Sigmoid colon (tissue), 7 donors: Measurements from ENCODE around the gene THEM5. TPM values are rescaled to one million over a fixed set of nuclear protein-coding genes. Genes with fewer than 3 reads are reported as not detected.

Experiments
- DNase-seq: peaks from one replicate; pipeline ENCODE4 v3.0.0-alpha.2; 2019
- H3K27ac ChIP-seq, 4 donors: fragments of 200-600 bp; sonication (generic); one replicate each; pipeline ENCODE4 v1.5.1; 2016 to 2019; ENCODE audit warnings: mild to moderate bottlenecking in 1 of 4
- H3K27me3 ChIP-seq, 3 donors: fragments of 200-600 bp; sonication (generic); one replicate each; pipeline ENCODE4 v1.5.1; 2019; ENCODE audit warnings: mild to moderate bottlenecking in 1 of 3
- H3K36me3 ChIP-seq, 4 donors: fragments of 200-600 bp; sonication (generic); one replicate each; pipeline ENCODE4 v1.5.1; 2016 to 2019
- H3K4me1 ChIP-seq, 4 donors: fragments of 200-600 bp; sonication (generic); one replicate each; pipeline ENCODE4 v1.5.1; 2017 to 2019
- H3K4me3 ChIP-seq, 4 donors: fragments of 200-600 bp; sonication (generic); one replicate each; pipeline ENCODE4 v1.5.1; 2017 to 2019; ENCODE audit warnings: mild to moderate bottlenecking in 2 of 4, moderate library complexity in 1 of 4
- H3K9me3 ChIP-seq, 4 donors: fragments of 200-600 bp in 3 of 4; sonication (generic) in 3 of 4; one replicate each; pipeline versions ENCODE4 v1.5.1 to v1.6.1; 2013 to 2019
- CTCF ChIP-seq, 4 experiments: fragments of 450-650 bp in 3 of 4; fragments of 200-600 bp in 1 of 4; IDR thresholded peaks; one replicate each; pipeline ENCODE4 v1.5.1; 2016 to 2019; ENCODE audit warnings: antibody characterized with exemption in 4 of 4, mild to moderate bottlenecking in 3 of 4, moderate library complexity in 2 of 4
- EP300 ChIP-seq, 4 donors: sonication (generic); formaldehyde crosslinking; IDR thresholded peaks; one replicate each; pipeline ENCODE4 v1.6.1; 2017; ENCODE audit warnings: antibody characterized with exemption in 4 of 4
- POLR2A ChIP-seq, 2 donors: fragments of 450-650 bp; IDR thresholded peaks; one replicate each; pipeline ENCODE4 v1.6.1; 2016; ENCODE audit warnings: antibody characterized with exemption in 2 of 2, mild to moderate bottlenecking in 2 of 2, moderate library complexity in 2 of 2
- POLR2AphosphoS5 ChIP-seq, 4 donors: sonication (generic); formaldehyde crosslinking; IDR thresholded peaks; one replicate each; pipeline ENCODE4 v1.6.1; 2017; ENCODE audit warnings: antibody characterized with exemption in 4 of 4
- WGBS, 2 donors: extraction: QIAGEN DNeasy Blood & Tissue Kit; methylation state at CpG; one replicate each; pipeline ENCODE4 v1.1.7; 2013; 5-methylcytosine and 5-hydroxymethylcytosine counted together
- intact Hi-C: fragments of 100-400 bp; cut with DNase I; formaldehyde crosslinking; loops from one replicate; pipeline ENCODE4 v1.15.1; 2023
- polyA plus RNA-seq, 3 donors: library from polyadenylated mRNA; stranded (reverse); fragments of 200-250 nt; gene quantifications; one replicate each; pipeline ENCODE4 v1.2.3, GENCODE V29; 2013
- small RNA-seq, 3 donors: library from RNA; depleted of rRNA; stranded (forward); fragments of <200 nt; gene quantifications; one replicate each; pipeline ENCODE3, GENCODE V24; 2016
- total RNA-seq, 4 donors: library from RNA; depleted of rRNA; stranded (reverse); fragments of >200 nt; gene quantifications; one replicate each; pipeline ENCODE4 v1.1.0, GENCODE V29; 2016
- donor health status: healthy with polysubstance abuse.
- donor health status: Bipolar disorder and iron deficiency.
- donor health status: healthy.

THEM5 gene
- total and polyA plus RNA-seq, 7 donors: not detected

- Histone ChIP-seq H3K9me3 (no peaks in the 10 kb centered on the region), H3K4me3 (no peak overlapping the region), H3K36me3 (no peaks in the 10 kb centered on the region), H3K4me1 (no peaks in the 10 kb centered on the region), H3K27me3 (peaks cover 0 to 38% (median 0%) of the 10 kb centered on the region in 3 donors), H3K27ac (no peak overlapping the region)
- TF ChIP-seq POLR2A (IDR thresholded peaks at IDR 0.05) (no peak), EP300 (IDR thresholded peaks at IDR 0.05) (no peak), CTCF (IDR thresholded peaks at IDR 0.05) (no peak), POLR2AphosphoS5 (IDR thresholded peaks at IDR 0.05) (no peak)
- WGBS, 2 donors: 71 to 72% methylated on average over 8 of the region's 8 CpGs
- no peak for DNase-seq
- intact Hi-C loops: no loop called here
These were observed 52.7 kb downstream of the THEM5 start for GRCh38 chr1:151800830-151801229.

- intact Hi-C loops: no loop called here
- 69 to 81% methylated on average over 9 of the region's 9 CpGs for WGBS, 2 donors
- Histone ChIP-seq H3K4me3 (no peak overlapping the region), H3K36me3 (no peaks in the 10 kb centered on the region), H3K4me1 (no peaks in the 10 kb centered on the region), H3K27ac (no peak overlapping the region), H3K27me3 (peaks cover 0 to 32% (median 0%) of the 10 kb centered on the region in 3 donors), H3K9me3 (no peaks in the 10 kb centered on the region)
- peak; percentile 10 for DNase-seq
- no peak for TF ChIP-seq POLR2AphosphoS5 (IDR thresholded peaks at IDR 0.05)
- no peak for TF ChIP-seq POLR2A (IDR thresholded peaks at IDR 0.05)
- TF ChIP-seq CTCF (IDR thresholded peaks at IDR 0.05): no peak
- TF ChIP-seq EP300 (IDR thresholded peaks at IDR 0.05): no peak
These were observed 54.1 kb downstream of the THEM5 start for GRCh38 chr1:151799179-151800022.

- DNase-seq: no peak
- H3K4me3 ChIP-seq: no peak overlapping the region
- H3K27ac ChIP-seq: no peak overlapping the region
- H3K4me1 ChIP-seq: no peaks in the 10 kb centered on the region
- H3K27me3 ChIP-seq: peaks cover 0 to 28% (median 0%) of the 10 kb centered on the region in 3 donors
- WGBS, 2 donors: 91 to 92% methylated on average over 5 of the region's 5 CpGs
- H3K36me3 ChIP-seq: no peaks in the 10 kb centered on the region
- no peak for TF ChIP-seq CTCF (IDR thresholded peaks at IDR 0.05)
- no peak for TF ChIP-seq POLR2A (IDR thresholded peaks at IDR 0.05)
- TF ChIP-seq EP300 (IDR thresholded peaks at IDR 0.05): no peak
- TF ChIP-seq POLR2AphosphoS5 (IDR thresholded peaks at IDR 0.05): no peak
- intact Hi-C loops: no loop called here
- H3K9me3 ChIP-seq: no peaks in the 10 kb centered on the region
These were observed 54.9 kb downstream of the THEM5 start for GRCh38 chr1:151798571-151798970.

Small RNA genes within 50 kb of the gene (small RNA-seq; reads per million reads assigned to genes)
- 0 reads per million in 3 donors for gene RF00019

Other genes with a start within 250 kb of the THEM5 start
- 10 to 100 TPM; 49.0 to 59.0 (median 54.1) TPM for gene SNX27, start 241.7 kb downstream of the THEM5 start, total RNA-seq
- gene SNX27, start 241.7 kb downstream of the THEM5 start, polyA plus RNA-seq: 10 to 100 TPM in 1 of 3 donors, 1 to 10 TPM in 2; 3.6 to 12.3 (median 7.4) TPM
- 1 to 10 TPM; 1.3 to 4.3 (median 1.6) TPM for gene CELF3, start 136.9 kb downstream of the THEM5 start, total RNA-seq
- 1 to 10 TPM in 1 of 3 donors, under 1 TPM in 2; 0.60 to 2.4 (median 0.69) TPM for gene CELF3, start 136.9 kb downstream of the THEM5 start, polyA plus RNA-seq
- gene RIIAD1, start 132.2 kb downstream of the THEM5 start, total RNA-seq: 10 to 100 TPM in 1 of 4 donors, not detected in 3; 11.4 TPM
- gene RIIAD1, start 132.2 kb downstream of the THEM5 start, polyA plus RNA-seq: under 1 TPM in 1 of 3 donors, not detected in 2; 0.39 TPM
- gene MRPL9, start 90.2 kb downstream of the THEM5 start, total RNA-seq: 10 to 100 TPM; 49.6 to 68.7 (median 66.9) TPM
- 10 to 100 TPM; 47.9 to 55.8 (median 51.7) TPM for gene MRPL9, start 90.2 kb downstream of the THEM5 start, polyA plus RNA-seq
- gene TDRKH, start 63.2 kb downstream of the THEM5 start, total RNA-seq: 1 to 10 TPM; 3.7 to 4.9 (median 3.9) TPM
- 1 to 10 TPM; 1.8 to 5.5 (median 2.3) TPM for gene TDRKH, start 63.2 kb downstream of the THEM5 start, polyA plus RNA-seq
- gene LINGO4, start 48.3 kb downstream of the THEM5 start, total RNA-seq: under 1 TPM in 1 of 4 donors, not detected in 3; 0.16 TPM
- under 1 TPM in 1 of 3 donors, not detected in 2; 0.13 TPM for gene LINGO4, start 48.3 kb downstream of the THEM5 start, polyA plus RNA-seq
- under 1 TPM in 3 of 4 donors, not detected in 1; 0.27 to 0.71 (median 0.49) TPM for gene RORC, start 21.9 kb downstream of the THEM5 start, total RNA-seq
- 10 to 100 TPM in 2 of 3 donors, 1 to 10 TPM in 1; 7.1 to 18.0 (median 10.4) TPM for gene RORC, start 21.9 kb downstream of the THEM5 start, polyA plus RNA-seq
- gene C2CD4D, start 13.9 kb downstream of the THEM5 start, total RNA-seq: not detected
- gene C2CD4D, start 13.9 kb downstream of the THEM5 start, polyA plus RNA-seq: under 1 TPM; 0.20 to 0.69 (median 0.60) TPM
- 10 to 100 TPM; 16.1 to 21.9 (median 17.3) TPM for gene THEM4, start 55.8 kb upstream of the THEM5 start, total RNA-seq
- gene THEM4, start 55.8 kb upstream of the THEM5 start, polyA plus RNA-seq: 10 to 100 TPM in 1 of 3 donors, 1 to 10 TPM in 2; 4.9 to 13.5 (median 5.4) TPM
- gene S100A10, start 140.1 kb upstream of the THEM5 start, total RNA-seq: 10 to 100 TPM; 20.2 to 57.9 (median 43.0) TPM
- 1,000 to 10,000 TPM; 1,087 to 1,816 (median 1,723) TPM for gene S100A10, start 140.1 kb upstream of the THEM5 start, polyA plus RNA-seq
- 100 to 1,000 TPM in 3 of 4 donors, 10 to 100 TPM in 1; 92.6 to 156 (median 109) TPM for gene S100A11, start 183.3 kb upstream of the THEM5 start, total RNA-seq
- 100 to 1,000 TPM; 371 to 633 (median 478) TPM for gene S100A11, start 183.3 kb upstream of the THEM5 start, polyA plus RNA-seq
- gene TCHHL1, start 235.4 kb upstream of the THEM5 start, total RNA-seq: not detected
- not detected for gene TCHHL1, start 235.4 kb upstream of the THEM5 start, polyA plus RNA-seq